Measurements from ENCODE around the gene CST11.
"Not testable (repeated sequence)": the region's sequence is repeated elsewhere in the genome, so short reads cannot be mapped to it uniquely, and the experiment has no call there.

Gene CST11

DNA sequence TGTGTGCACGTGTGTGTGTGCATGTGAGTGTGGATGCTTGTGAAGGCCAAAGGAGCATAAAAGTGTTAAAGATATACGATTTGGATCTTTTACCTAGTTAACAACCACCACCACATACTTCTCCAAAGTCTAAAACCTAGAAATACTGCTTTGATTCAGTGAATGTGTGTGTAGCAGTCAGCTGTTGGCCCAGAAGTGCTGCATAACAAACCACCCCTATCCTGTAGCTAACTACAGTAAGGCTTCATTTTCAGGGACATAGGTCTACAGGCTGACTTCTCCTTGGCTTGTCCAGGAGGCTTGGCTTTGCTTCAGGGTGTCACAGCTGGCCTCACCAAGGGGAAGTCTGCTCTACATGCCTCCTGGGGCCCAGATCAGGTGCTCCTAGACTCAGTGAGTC is 35.8 kb upstream of the CST11 start:
- no peak for TF ChIP-seq CTCF (conservative IDR thresholded peaks at IDR 0.05; ENCODE audit: low read depth, low read length)
- DNase-seq (ENCODE audit: low read depth), result no peak
- no peak overlapping the region for H3K4me3 ChIP-seq (ENCODE audit: low read length)

DNA sequence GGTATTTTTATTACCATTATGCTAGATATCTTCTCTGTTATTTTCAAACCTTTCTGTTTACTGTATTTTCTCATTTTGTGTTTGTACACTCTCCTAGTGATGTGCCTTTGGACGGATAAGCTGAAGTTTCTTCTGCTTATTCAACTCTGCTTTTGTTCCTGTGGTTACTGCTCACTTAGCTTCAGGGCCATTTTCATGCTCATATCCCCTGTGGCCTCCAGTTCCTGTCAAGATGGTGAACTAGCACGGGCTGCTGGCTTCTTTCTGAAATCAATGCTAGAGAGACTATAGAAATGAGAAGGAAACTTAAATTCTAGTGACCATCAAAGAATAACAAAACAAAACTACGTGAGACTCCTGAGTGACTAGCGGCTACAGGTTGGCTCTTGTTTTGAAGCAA is 31.4 kb upstream of the CST11 start:
- H3K4me3 ChIP-seq (ENCODE audit: low read length), result no peak overlapping the region
- no peak for DNase-seq (ENCODE audit: low read depth)
- no peak for TF ChIP-seq CTCF (conservative IDR thresholded peaks at IDR 0.05; ENCODE audit: low read depth, low read length)

GRCh38 chr20:23482138-23482537 is 29.5 kb upstream of the CST11 start:
- TF ChIP-seq CTCF (conservative IDR thresholded peaks at IDR 0.05; ENCODE audit: low read depth, low read length), result no peak
- no peak overlapping the region for H3K4me3 ChIP-seq (ENCODE audit: low read length)
- no peak for DNase-seq (ENCODE audit: low read depth)

DNA sequence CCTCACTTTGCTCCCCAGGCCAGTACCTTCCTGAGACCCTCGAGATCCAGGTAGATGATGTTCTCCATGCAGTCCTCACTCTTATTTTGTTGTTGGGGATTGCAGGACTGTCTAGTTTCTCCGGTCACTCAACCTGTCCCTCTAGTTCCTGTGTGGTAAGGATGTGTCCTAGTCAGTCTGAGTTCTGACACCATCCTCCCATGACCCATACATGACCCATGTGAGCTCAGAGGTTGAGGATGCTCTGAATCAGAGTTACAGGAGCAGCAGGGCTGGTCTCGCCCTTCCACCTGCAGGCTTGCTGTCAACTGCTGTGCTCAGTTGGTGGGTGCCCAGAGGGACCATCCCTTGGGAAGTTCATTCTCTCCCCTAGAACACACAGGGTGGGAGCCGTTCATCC is 26.4 kb upstream of the CST11 start:
- no peak overlapping the region for H3K4me3 ChIP-seq (ENCODE audit: low read length)

GRCh38 chr20:23477223-23477622 is 24.5 kb upstream of the CST11 start:
- no peak for TF ChIP-seq CTCF (conservative IDR thresholded peaks at IDR 0.05; ENCODE audit: low read depth, low read length)
- H3K4me3 ChIP-seq (ENCODE audit: low read length), result no peak overlapping the region
- DNase-seq (ENCODE audit: low read depth), result no peak

More for the DNA sequence above, 26.4 kb upstream of the CST11 start:
- DNase-seq (ENCODE audit: low read depth), result no peak
- no peak for TF ChIP-seq CTCF (conservative IDR thresholded peaks at IDR 0.05; ENCODE audit: low read depth, low read length)

- no peak overlapping the region for H3K4me3 ChIP-seq (ENCODE audit: low read length)
- no peak for TF ChIP-seq CTCF (conservative IDR thresholded peaks at IDR 0.05; ENCODE audit: low read depth, low read length)
- no peak for DNase-seq (ENCODE audit: low read depth)
These were observed 23.5 kb upstream of the CST11 start for GRCh38 chr20:23476015-23476754.

DNA sequence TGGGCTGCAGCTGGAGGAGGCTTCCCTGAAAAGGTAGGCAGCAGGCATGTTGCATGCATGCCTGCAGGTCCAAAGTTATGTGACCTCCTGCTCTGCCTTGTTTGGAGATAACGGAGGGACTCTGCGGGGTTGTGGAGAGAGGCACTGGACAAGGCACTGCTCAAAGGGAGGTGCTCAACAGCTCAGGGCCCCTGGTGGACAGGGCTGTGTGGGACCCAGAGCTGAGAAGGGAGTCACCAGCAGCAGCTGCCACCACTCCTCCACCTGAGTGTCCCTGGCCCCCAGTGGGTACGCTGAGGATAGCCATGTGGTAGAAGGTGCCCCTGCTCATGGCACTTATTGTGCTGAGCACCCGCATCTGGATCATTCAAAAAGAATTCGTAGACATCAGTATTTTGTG is 22.7 kb upstream of the CST11 start:
- no peak for DNase-seq (ENCODE audit: low read depth)
- no peak for TF ChIP-seq CTCF (conservative IDR thresholded peaks at IDR 0.05; ENCODE audit: low read depth, low read length)
- no peak overlapping the region for H3K4me3 ChIP-seq (ENCODE audit: low read length)

DNA sequence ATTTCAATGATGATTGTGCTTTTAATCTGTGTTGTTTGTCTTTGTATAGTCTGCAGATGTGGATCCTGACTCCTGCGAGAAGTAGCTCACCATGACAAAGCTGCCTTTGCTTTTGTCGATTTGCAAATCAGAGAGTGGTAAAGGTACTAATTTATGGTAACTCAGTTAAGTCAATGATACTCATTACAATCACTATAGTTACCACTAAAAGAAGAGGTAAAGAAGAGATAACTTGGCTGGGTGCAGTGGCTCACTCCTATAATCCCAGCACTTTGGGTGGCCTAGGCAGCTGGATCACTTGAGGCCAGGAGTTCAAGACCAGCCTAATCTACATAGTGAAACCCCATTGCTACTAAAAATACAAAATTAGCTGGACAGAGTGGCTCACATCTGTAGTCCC is 20.6 kb upstream of the CST11 start:
- not testable (repeated sequence) for DNase-seq (ENCODE audit: low read depth); H3K4me3 ChIP-seq (ENCODE audit: low read length)

- H3K4me3 ChIP-seq (ENCODE audit: low read length); DNase-seq (ENCODE audit: low read depth): not testable (repeated sequence)
These were observed 19.6 kb upstream of the CST11 start for GRCh38 chr20:23472306-23472705.

DNA sequence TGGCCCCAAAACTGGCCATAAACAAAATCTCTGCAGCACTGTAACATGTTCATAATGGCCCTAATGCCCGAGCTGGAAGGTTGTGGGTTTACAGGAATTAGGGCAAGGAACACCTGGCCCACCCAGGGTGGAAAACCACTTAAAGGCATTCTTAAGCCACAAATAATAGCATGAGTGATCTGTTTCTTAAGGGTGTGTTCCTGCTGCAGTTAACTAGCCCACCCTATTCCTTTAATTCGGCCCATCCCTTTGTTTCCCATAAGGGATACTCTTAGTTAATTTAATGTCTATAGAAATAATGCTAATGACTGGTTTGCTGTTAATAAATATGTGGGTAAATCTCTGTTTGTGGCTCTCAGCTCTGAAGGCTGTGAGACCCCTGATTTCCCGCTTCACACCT is 14.3 kb upstream of the CST11 start:
- not testable (repeated sequence) for H3K4me3 ChIP-seq (ENCODE audit: low read length); DNase-seq (ENCODE audit: low read depth)

All from retinal pigment epithelial cell (primary cell).